Measurements from ENCODE around the gene EXOC3L1.

EXOC3L1 gene

GRCh38 chr16:67185651-67186134, 4.2 kb downstream of the EXOC3L1 start:
- no peak for TF ChIP-seq CTCF (IDR thresholded peaks at IDR 0.05; ENCODE audit: borderline replicate concordance, insufficient read depth, low read depth, low read length)
- H3K4me3 ChIP-seq (ENCODE audit: low read depth, low read length), result no peak overlapping the region

DNA sequence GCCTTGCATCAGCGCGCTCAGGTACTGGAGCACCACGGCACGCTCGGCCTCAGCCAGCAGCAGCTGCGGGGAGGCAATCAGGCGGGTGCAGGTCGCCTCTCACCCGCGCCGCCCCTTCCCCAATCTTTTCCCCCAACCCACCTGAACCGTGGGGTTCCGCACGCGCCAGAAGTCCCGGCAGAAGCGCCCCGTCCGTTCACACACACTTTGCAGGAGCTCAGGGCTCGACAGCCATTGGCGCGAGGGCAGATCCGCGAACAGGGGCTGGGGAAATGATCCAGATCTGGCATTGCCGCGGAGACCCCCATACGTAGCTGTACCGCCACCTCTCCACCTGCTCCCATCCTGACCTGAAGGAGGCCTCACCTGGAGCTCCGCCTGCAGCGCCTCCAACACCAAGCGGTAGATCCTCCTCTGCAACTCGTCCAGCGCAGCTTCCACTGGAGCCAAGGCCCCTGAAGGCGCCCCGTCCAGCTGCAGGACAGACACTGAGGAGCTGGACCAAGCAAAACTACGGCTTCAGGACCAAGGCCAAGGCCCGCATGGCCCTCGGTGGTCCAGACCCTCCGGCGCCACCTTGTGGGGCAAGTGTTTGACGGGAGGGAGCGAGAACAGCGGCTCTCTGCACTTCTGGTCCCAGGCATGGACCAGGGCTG, 4.8 kb downstream of the EXOC3L1 start:
- TF ChIP-seq CTCF (IDR thresholded peaks at IDR 0.05; ENCODE audit: borderline replicate concordance, insufficient read depth, low read depth, low read length), result peak; percentile 93
- H3K4me3 ChIP-seq (ENCODE audit: low read depth, low read length), result no peak overlapping the region

- TF ChIP-seq CTCF (IDR thresholded peaks at IDR 0.05; ENCODE audit: borderline replicate concordance, insufficient read depth, low read depth, low read length), result no peak
- H3K4me3 ChIP-seq (ENCODE audit: low read depth, low read length), result peak overlapping the region; percentile 84
These were observed 5.4 kb downstream of the EXOC3L1 start for GRCh38 chr16:67184453-67184994.

GRCh38 chr16:67183627-67184452, 6.1 kb downstream of the EXOC3L1 start, which contains the start of gene MATCAP1:
MATCAP1 (minus strand) TSS chr16:67183963; CDS start chr16:67180610, 3,353 bp downstream.
- no peak for TF ChIP-seq CTCF (IDR thresholded peaks at IDR 0.05; ENCODE audit: borderline replicate concordance, insufficient read depth, low read depth, low read length)
- H3K4me3 ChIP-seq (ENCODE audit: low read depth, low read length), result peak within 1 kb of the TSS; percentile 84

DNA sequence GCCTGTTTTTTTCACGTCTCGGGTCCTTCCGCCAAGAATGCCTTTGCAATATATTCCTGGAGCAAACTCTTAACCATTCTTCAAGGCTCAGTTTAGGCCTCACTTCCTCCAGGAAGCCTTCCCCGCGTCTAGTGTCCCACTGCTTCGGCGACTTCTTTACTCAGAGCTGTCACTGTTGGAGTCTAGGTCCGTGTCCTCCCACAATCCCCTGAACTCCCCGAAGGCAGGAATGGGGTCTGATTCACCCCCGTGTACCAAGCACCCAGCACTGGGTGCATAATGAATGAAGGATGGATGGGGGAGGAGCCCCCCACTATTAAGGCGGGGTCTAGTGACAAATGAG, 6.7 kb downstream of the EXOC3L1 start:
- H3K4me3 ChIP-seq (ENCODE audit: low read depth, low read length), result peak overlapping the region; percentile 84
- no peak for TF ChIP-seq CTCF (IDR thresholded peaks at IDR 0.05; ENCODE audit: borderline replicate concordance, insufficient read depth, low read depth, low read length)

- no peak overlapping the region for H3K4me3 ChIP-seq (ENCODE audit: low read depth, low read length)
- no peak for TF ChIP-seq CTCF (IDR thresholded peaks at IDR 0.05; ENCODE audit: borderline replicate concordance, insufficient read depth, low read depth, low read length)
These were observed 7.6 kb downstream of the EXOC3L1 start for GRCh38 chr16:67182288-67182687.

All from GM12875 (cell line).